CD4-positive, alpha-beta T cell treated with Interleukin-2 at 100 ng/mL for 4 hours (primary cell): ENCODE measurements around the gene PEAK3.

Source experiments
- DNase-seq: peaks from one replicate; pipeline ENCODE4 v3.0.0-alpha.2; 2020; ENCODE audit warnings: low spot score

Gene PEAK3

GRCh38 chr19:2315121-2315817, 33.3 kb upstream of the PEAK3 start:
- no peak for DNase-seq

GRCh38 chr19:2312820-2313501, 31.0 kb upstream of the PEAK3 start:
- no peak for DNase-seq

GRCh38 chr19:2311093-2311492, 29.1 kb upstream of the PEAK3 start:
- DNase-seq, result no peak

DNA sequence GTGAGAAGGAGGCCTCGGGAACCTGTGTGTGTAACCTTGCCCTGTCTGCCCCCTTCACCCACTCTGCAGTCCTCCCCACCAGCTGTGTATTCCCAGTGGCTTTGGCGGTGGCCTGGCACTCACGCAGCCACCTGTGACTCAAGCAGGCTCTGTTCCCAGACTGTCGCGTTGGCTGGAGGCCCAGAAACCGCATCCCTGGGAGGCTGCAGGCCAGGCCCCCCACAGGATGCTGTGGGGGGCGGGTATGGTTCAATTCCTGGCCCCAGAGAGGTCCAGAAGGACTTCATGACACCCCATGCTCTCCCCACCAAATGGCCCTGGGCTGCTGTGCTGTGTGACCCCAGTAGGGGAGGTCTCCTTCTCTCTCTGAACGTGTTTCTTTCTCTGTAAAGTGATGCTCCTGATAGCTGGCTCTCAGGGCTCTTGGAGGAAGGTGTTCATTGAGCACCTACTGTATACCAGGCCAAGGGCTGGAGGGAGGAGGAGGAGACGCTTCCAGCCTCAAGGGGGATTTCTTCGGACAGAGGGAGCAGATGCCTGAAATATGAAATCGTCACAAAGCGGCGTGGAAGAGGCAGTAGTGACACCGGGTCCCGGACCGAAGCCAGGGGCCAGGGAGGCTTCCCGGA, 27.9 kb upstream of the PEAK3 start:
- DNase-seq, result no peak

GRCh38 chr19:2308114-2308556, 26.2 kb upstream of the PEAK3 start, which contains the start of gene LINGO3:
TSS of gene LINGO3 (minus strand) at chr19:2308154. CDS start at chr19:2291776, 16,378 bp downstream.
- no peak for DNase-seq

GRCh38 chr19:2307518-2308012, 25.6 kb upstream of the PEAK3 start:
- DNase-seq, result no peak

GRCh38 chr19:2306971-2307370, 25.0 kb upstream of the PEAK3 start:
- DNase-seq, result no peak

- DNase-seq, result no peak
These were observed 24.4 kb upstream of the PEAK3 start for GRCh38 chr19:2306281-2306806.

- DNase-seq, result no peak
These were observed 23.7 kb upstream of the PEAK3 start for GRCh38 chr19:2305452-2306280.

DNA sequence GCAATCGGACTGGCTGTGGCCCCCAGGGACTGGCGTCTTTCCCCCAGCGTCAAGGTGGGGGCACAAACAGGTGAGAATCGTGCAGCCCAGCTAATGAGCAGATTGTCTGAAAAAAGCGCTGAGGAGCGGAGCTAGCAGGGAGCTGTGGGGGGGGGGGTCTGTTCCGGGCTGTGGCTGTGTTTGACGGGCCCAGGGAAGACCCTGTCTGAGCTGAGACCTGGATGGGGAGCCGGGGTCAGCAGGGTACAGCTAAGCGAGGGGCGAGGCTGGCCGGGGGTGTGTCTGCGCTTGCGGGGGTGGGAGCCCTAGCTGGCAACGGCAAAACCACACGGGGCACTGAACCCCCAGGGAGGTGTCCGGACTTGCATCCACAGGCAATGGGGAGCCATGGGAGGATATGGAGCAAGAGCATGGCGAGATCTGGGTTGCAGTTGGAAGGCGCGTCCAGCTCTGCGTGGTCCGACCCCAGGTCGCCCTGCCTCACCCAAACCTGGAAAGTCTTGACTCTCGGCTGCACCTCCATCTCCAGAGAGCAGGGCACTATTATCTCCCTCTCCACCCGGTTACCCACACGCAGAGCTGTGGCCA, 21.3 kb upstream of the PEAK3 start:
- no peak for DNase-seq

DNA sequence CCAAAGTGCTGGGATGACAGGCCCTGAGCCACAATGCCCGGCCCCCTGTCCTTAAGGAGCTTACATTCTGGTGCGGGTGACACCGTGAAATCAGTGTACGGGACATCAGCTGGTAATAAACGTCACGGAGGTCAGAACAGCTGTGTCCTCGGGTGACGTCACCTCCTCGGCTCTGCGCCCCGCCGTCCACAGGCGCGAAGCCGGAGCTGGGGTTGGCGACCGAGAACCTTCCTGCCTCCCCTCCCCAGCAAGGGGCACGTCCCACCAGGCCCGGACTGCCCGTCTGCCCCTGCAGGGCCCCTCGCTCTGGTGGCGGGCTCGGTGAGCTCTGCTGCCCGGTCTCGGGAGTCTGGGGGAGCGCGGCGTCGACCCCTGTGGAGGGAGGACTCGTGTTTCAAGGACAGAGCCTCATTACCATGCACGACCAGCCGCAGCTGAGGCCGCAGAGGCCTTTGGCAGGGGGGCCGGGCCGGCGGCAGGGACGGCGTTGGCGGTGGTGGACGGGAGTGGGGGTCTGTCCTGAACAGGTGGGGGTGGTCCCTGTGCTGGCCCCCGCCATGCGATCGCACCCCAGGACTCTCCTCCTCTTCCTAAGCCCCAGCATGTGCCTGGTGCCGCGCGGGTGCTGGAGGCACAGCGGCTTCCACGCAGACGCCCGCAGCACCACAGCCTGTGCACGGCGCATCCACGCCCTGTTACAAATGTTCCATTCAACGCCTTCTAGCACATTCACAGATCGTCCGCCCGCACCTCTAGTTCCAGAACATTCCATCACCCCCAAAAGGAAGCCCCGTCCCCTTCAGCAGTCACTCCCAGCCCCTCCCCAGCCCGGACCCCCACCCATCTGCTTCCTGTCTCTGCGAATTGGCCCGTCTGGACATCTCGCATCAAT, 20.6 kb upstream of the PEAK3 start:
- DNase-seq, result no peak

DNA sequence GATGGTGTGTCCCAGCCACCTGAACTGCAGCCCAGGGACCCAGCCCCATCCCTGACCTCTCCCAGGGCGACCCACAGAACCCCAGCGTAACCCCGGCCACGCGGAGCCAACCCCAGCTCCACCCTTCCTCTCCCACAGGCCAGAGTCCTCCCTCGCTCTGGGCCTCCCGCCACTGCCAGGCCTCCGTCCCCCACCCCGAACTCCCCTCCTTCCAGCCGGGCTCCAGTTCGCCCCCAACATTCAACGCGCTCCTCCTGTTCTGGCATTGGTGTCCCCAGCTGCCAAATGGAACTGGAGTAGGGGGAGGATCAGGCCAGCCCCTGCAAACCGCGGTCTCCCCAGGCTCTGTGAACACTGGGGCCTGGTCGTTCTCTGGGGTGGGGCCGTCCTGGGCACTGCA, 18.6 kb upstream of the PEAK3 start:
- DNase-seq, result no peak

- DNase-seq, result no peak
These were observed 14.2 kb upstream of the PEAK3 start for GRCh38 chr19:2296141-2296540.

DNA sequence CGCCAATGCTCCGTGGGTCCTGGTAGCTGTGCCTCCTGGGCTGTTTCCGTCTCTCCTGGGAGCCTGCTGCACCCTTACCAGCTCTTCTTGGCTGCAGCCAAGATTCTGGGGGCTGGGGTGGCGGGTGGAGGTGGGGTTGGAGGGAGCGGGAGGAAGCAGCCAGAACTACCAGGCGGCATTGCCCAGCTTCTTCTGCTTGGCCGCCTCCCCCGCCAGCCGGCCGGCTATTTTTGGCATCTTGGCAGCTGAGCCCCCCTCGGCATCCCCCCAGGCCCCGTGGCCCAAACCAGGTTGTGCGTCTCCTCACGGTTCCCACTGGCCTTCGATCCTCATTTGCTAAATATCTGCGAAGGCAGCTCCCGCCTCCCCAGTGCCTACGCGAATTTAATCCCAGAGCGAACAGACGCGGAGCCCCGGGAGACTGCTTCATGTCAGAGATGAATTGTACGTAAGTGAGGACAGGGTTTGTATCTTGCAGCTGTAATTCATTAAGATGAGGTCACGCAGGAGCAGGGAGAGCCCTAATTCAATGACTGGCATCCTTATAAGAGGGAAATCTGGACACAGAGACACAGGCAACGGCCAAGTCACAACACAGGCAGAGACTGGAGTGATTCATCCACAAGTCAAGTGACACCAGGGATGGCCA, 12.8 kb upstream of the PEAK3 start:
- DNase-seq, result no peak

DNA sequence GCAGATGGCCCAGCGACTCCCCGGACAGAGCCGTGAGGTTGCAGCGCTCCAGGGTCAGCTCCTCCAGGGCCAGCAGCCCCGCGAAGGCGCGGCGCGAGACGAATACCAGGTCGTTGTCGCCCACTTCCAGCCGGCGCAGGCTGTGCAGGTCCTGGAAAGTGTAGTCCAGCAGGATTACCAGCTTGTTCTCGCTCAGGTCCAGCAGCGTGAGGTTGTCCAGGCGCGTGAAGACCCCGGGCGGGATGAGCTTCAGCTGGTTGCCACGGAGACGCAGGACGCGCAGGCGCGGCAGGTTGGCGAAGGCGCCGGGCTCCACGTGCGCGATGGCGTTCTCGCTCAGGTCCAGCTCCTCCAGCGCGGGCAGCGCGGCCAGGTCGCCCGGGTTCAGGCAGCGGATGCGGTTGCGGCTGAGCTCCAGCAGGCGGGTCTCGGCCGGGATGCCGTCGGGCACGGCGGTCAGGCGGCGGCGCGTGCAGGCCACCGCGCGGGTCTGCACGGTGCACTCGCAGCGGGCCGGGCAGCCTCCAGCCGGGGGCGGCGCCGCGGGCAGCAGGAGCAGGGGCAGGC, 9.3 kb upstream of the PEAK3 start:
- DNase-seq, result no peak

GRCh38 chr19:2290441-2291184, 8.6 kb upstream of the PEAK3 start:
- no peak for DNase-seq

DNA sequence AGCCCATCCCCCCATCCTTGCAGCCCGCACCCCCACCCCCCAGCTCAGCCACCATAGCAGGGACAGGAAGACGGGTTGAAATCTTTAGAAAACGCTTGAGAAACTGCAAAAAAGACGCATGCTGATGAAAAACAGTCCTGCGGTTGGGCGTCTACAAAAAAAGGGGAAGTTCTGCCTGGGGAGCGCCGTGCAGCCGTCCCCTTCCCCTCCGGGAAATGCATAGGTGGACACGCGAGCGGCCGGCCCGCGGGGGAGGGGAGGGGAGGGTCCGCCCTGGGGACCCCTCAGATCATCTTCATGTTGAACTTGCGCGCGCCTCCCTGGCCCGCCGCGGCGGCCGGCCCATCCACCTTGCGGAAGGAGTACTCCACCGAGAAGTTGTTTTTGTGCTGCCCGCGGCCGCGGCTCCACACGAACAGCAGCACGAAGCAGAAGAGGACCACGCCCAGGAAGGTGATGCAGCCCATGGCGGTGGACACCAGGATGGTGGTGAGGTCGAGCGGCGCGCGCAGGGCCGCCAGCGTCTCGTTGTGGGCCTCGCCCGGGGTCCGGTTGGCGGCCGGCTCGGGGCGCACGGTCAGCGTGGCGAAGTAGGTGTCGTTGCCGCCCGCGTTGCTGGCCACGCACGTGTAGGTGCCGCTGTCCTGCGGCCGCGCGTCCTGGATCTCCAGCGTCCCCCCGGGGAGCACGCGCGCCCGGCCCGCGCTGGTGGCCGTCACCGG, 7.9 kb upstream of the PEAK3 start:
- DNase-seq, result peak; percentile 48
